Pancreas (tissue), 10 donors: Measurements from ENCODE around the gene OR5B17. TPM values are rescaled to one million over a fixed set of nuclear protein-coding genes. Genes with fewer than 3 reads are reported as not detected.
"Not testable (repeated sequence)": the region's sequence is repeated elsewhere in the genome, so short reads cannot be mapped to it uniquely, and the experiment has no call there.

Experiments
- ATAC-seq, 4 donors: fragments of 200-7000 bp; cut with Tn5 transposase; one replicate each; pipeline versions ENCODE4 v1.8.0 to v1.9.1; 2020; ENCODE audit warnings: mild to moderate bottlenecking in 4 of 4, moderate library complexity in 4 of 4
- DNase-seq, 6 donors: peaks; one replicate each; pipeline ENCODE4 v3.0.0-alpha.2; 2020
- FAIRE-seq: peaks from 2 replicates; lab custom pipeline; 2012; peaks lifted over from hg19 to GRCh38; lab: Jason Lieb, UNC
- H3K27ac ChIP-seq, 4 donors: fragments of 200-600 bp; sonication (generic); 1 replicate in 3 of 4; 2 replicates in 1 of 4; pipeline versions ENCODE4 v1.5.0 to v1.8.0; 2020
- H3K27me3 ChIP-seq, 4 donors: fragments of 200-600 bp; one replicate each; pipeline ENCODE4 v1.8.0; 2021
- H3K36me3 ChIP-seq, 3 donors: fragments of 200-600 bp; sonication (generic) in 1 of 3; one replicate each; pipeline versions ENCODE4 v1.5.0 to v1.8.0; 2020 to 2021
- H3K4me1 ChIP-seq, 3 donors: fragments of 200-600 bp; one replicate each; pipeline ENCODE4 v1.8.0; 2021
- H3K4me3 ChIP-seq, 4 donors: fragments of 200-600 bp; sonication (generic) in 2 of 4; one replicate each; pipeline versions ENCODE4 v1.5.0 to v1.8.0; 2020 to 2021
- H3K9me3 ChIP-seq, 4 donors: fragments of 200-600 bp; one replicate each; pipeline ENCODE4 v1.8.0; 2021
- WGBS, 2 donors: extraction: QIAGEN DNeasy Blood & Tissue Kit; methylation state at CpG; one replicate each; pipeline ENCODE4 v1.1.7; 2013; 5-methylcytosine and 5-hydroxymethylcytosine counted together
- intact Hi-C, 3 donors: fragments of 100-400 bp; cut with DNase I; formaldehyde crosslinking; loops; one replicate each; pipeline versions ENCODE4 v1.11.1 to v1.14.2; 2022
- polyA plus RNA-seq, 2 donors: library from polyadenylated mRNA; stranded (reverse); fragments of 200-250 nt; gene quantifications; one replicate each; pipeline ENCODE4 v1.2.3, GENCODE V29; 2013
- total RNA-seq, 6 donors: library from RNA; stranded (reverse); fragmentation: NEBNext Ultra II Directional in 4 of 6; extraction: Animal tissue kit (Norgen Biotek cat#: 25700) in 4 of 6; gene quantifications; one replicate each; pipeline versions ENCODE4 v1.2.1 to v1.2.4, GENCODE V29; 2021 to 2023
- TF ChIP-seq, protein P1 (sequence below), 4 donors: fragments of 200-600 bp; sonication (generic) in 3 of 4; IDR thresholded peaks; one replicate each; pipeline versions ENCODE4 v1.5.0 to v1.8.0; 2021; ENCODE audit warnings: antibody characterized with exemption in 4 of 4
- donor health status: healthy with polysubstance abuse.
- donor health status: DM: no; HTN: no; CAD: no; lungs with moderate emphysema.
- donor health status: DM: no; HTN: no; CAD: no.
- donor health status: control.
- donor health status: control.
- donor health status: Bipolar disorder and iron deficiency.
- donor health status: DM: yes; HTN: yes; CAD: no.
- donor health status: DM: no; HTN: no; CAD: no.
- donor health status: DM: no; HTN: no; CAD: no.
- donor health status: DM: yes; HTN: yes; CAD: no.

OR5B17 gene
- total RNA-seq (not detected), polyA plus RNA-seq (not detected)

DNA sequence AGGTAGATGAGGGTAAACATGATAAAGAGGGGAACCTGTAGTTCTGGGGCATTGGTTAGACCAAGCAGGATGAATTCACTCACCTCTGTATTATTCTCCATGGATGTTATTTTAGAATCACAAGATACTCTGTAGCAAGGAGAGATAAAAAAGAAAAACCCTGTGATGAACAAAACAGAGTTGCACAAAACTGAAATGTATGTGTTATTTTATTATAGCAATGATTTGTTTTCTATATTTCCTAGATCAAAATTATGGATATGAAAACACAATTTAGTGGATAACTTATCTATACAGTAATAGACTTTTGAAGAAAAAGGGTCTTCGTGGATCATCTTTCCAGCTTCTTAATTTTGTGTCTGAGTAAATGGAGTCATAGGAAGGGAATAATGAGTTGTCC is at the start of gene OR5B17:
Gene OR5B17, minus strand, starts transcription at position 101 of the 400 bp plus-strand sequence. Its CDS starts 0 bp downstream, at position 101.
- Histone ChIP-seq H3K9me3 (no peaks in the 10 kb centered on the region), H3K36me3 (no peaks in the 10 kb centered on the region), H3K27ac (no peak within 1 kb of the TSS), H3K4me1 (no peaks in the 10 kb centered on the region), H3K27me3 (no peaks in the 10 kb centered on the region), H3K4me3 (no peak within 1 kb of the TSS)
- WGBS, 2 donors = 31 to 41% methylated on average over 1 of the region's 1 CpG
- TF ChIP-seq, protein P1, sequence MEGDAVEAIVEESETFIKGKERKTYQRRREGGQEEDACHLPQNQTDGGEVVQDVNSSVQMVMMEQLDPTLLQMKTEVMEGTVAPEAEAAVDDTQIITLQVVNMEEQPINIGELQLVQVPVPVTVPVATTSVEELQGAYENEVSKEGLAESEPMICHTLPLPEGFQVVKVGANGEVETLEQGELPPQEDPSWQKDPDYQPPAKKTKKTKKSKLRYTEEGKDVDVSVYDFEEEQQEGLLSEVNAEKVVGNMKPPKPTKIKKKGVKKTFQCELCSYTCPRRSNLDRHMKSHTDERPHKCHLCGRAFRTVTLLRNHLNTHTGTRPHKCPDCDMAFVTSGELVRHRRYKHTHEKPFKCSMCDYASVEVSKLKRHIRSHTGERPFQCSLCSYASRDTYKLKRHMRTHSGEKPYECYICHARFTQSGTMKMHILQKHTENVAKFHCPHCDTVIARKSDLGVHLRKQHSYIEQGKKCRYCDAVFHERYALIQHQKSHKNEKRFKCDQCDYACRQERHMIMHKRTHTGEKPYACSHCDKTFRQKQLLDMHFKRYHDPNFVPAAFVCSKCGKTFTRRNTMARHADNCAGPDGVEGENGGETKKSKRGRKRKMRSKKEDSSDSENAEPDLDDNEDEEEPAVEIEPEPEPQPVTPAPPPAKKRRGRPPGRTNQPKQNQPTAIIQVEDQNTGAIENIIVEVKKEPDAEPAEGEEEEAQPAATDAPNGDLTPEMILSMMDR (IDR thresholded peaks at IDR 0.05) = no peak
- intact Hi-C loops = no loop called here
- FAIRE-seq (no peak), ATAC-seq (no peak), DNase-seq (no peak)

DNA sequence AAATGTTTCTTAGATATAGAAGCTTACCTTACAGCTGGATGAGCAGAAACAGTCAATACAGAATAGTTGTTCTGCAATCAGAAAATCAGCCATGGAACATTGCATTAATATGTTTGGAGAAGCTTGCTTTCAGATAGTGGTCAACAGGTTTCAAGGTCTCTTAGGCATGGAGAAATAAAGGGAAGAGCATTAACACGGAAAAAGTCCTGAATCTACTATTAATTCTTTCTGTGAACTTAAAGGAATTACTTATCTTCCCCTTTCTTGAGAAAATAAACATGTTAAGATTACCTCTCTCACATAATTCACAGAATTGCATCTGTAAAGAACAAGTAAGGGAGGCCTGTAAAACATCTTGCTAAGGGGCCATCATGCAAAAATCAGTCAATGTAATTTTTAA is 47.9 kb upstream of the OR5B17 start, which contains the start of gene OR5B3:
Gene OR5B3, minus strand, starts transcription at position 101 of the 400 bp plus-strand sequence. CDS start 3,465 bp downstream, outside the sequence.
- intact Hi-C loops = no loop called here
- WGBS, 2 donors = 36 to 44% methylated on average over 1 of the region's 1 CpG
- H3K27ac ChIP-seq = no peak within 1 kb of the TSS
- no peak for FAIRE-seq
- TF ChIP-seq, protein P1 (IDR thresholded peaks at IDR 0.05) = no peak
- no peaks in the 10 kb centered on the region for H3K4me1 ChIP-seq
- H3K9me3 ChIP-seq = no peaks in the 10 kb centered on the region
- ATAC-seq = no peak
- no peak for DNase-seq
- H3K27me3 ChIP-seq = no peaks in the 10 kb centered on the region
- H3K4me3 ChIP-seq = no peak within 1 kb of the TSS
- H3K36me3 ChIP-seq = no peaks in the 10 kb centered on the region

DNA sequence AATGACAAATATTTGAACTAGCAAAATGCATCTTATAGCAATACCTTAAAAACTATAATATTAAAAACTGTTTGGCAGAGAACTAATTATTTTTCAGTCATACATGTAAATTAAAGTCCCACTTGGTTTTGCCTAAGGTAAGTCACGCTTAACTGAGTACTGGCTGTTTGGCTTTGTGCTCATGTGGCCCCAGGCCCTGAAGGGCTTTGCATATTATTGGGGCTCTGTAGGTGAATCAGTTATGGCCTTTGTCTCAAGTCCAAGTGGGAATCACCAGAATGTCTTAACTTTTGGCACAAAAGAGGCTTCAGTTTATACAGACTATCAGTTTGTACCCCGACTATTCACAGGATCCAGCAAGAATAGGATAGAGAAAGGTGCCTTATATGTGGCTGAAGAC is 40.8 kb upstream of the OR5B17 start:
- H3K4me1 ChIP-seq, H3K4me3 ChIP-seq, FAIRE-seq, H3K27ac ChIP-seq, DNase-seq, ATAC-seq, H3K9me3 ChIP-seq, H3K36me3 ChIP-seq, H3K27me3 ChIP-seq, intact Hi-C loops: not testable (repeated sequence)
- 50 to 75% methylated on average over 1 of the region's 2 CpGs for WGBS, 2 donors

DNA sequence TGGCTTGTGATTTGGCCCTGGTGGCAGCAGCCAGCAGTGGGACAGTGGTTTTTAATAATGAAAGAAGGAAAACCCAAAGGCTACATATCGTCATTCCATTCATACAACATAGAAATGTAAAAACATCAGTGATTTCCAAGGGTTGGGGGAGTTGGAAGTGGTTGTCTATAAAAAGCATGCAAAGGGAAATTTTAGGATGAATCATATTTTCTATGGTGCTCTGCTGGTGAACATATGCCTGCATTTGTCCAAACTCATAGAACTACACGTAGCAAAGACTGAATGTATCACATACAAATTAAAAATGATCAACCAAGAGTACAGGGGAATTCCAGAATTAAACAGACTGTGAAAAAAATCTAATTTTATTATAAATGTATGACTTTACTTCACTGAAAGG is 36.7 kb upstream of the OR5B17 start:
- intact Hi-C loops = no loop called here
- DNase-seq (no peak), FAIRE-seq (no peak)

DNA sequence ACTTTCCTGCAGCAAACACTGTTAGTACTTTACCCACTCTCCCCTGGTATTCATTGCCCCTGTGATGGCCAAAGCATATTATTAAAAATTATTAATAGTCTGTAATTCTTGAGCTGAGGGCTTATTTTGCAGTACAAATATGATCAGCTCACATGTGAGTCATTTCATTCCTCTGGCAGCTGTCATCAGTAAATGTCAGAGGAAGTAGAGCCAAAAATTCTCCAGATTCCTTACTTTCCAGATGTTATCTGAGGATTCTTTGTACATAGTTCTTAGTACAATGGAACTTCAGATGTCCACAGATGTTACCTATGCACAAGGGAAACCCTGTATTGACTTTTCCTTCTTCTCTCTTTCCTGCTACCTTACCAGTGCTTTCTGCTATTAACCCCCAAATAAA is 35.3 kb upstream of the OR5B17 start:
- no peak for DNase-seq
- no peak for ATAC-seq
- H3K4me3 ChIP-seq = no peak overlapping the region
- no peaks in the 10 kb centered on the region for H3K9me3 ChIP-seq
- no peaks in the 10 kb centered on the region for H3K36me3 ChIP-seq
- TF ChIP-seq, protein P1 (IDR thresholded peaks at IDR 0.05) = no peak
- H3K27me3 ChIP-seq = no peaks in the 10 kb centered on the region
- intact Hi-C loops = no loop called here
- H3K27ac ChIP-seq = no peak overlapping the region
- H3K4me1 ChIP-seq = no peaks in the 10 kb centered on the region
- no peak for FAIRE-seq

More for the DNA sequence above, 36.7 kb upstream of the OR5B17 start:
- Histone ChIP-seq H3K4me3 (no peak overlapping the region), H3K4me1 (no peaks in the 10 kb centered on the region), H3K9me3 (no peaks in the 10 kb centered on the region), H3K36me3 (no peaks in the 10 kb centered on the region), H3K27me3 (no peaks in the 10 kb centered on the region), H3K27ac (no peak overlapping the region)
- ATAC-seq = no peak
- TF ChIP-seq, protein P1 (IDR thresholded peaks at IDR 0.05) = no peak
- WGBS, 2 donors = 66 to 72% methylated on average over 2 of the region's 2 CpGs
